ENCODE measurements around the gene USP9X. TPM values are rescaled to one million over a fixed set of nuclear protein-coding genes. Genes with fewer than 3 reads are reported as not detected.
A peak's percentile ranks its signal among the peaks of the same experiment; 100 is the strongest.
"Not testable (repeated sequence)": the region's sequence is repeated elsewhere in the genome, so short reads cannot be mapped to it uniquely, and the experiment has no call there.

USP9X gene
- total RNA-seq, 1 experiment from 2014 or later: 89.2 TPM

DNA sequence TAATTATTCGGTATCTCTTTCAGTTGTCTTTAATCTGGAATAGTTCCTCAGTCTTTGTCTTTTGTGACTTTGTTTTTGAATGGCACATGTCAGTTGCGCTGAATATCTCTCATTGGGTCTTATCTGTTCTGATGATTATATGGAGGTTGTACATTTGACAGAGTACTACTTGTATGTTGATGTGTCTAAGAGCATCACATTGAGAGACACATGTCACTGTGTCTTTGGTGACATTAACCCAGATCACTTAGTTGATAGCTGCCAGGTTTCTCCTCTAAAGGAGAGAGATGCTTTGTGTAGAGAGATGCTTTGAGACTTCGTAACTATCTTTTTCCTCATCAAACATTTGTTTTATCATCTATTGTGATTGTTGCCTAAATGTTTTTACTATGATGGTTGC, 92.1 kb downstream of the USP9X start:
- Mint-ChIP-seq H3K9me3 (ENCODE audit: low read depth, unreplicated experiment) (no peaks in the 10 kb centered on the region), H3K4me3 (ENCODE audit: low read depth, unreplicated experiment) (no peak overlapping the region), H3K4me1 (ENCODE audit: low read depth, unreplicated experiment) (peaks cover 28% of the 10 kb centered on the region), H3K36me3 (ENCODE audit: insufficient read depth, unreplicated experiment) (peaks cover 14% of the 10 kb centered on the region), H3K27ac (ENCODE audit: unreplicated experiment) (no peak overlapping the region), H3K27me3 (ENCODE audit: unreplicated experiment) (no peaks in the 10 kb centered on the region)
- no peak for DNase-seq
- BruUV-seq (replicated peaks): no TSS peak
- intact Hi-C loops (cut with micrococcal nuclease; ENCODE audit: unreplicated experiment): no loop called here
- TF ChIP-seq, protein P1, sequence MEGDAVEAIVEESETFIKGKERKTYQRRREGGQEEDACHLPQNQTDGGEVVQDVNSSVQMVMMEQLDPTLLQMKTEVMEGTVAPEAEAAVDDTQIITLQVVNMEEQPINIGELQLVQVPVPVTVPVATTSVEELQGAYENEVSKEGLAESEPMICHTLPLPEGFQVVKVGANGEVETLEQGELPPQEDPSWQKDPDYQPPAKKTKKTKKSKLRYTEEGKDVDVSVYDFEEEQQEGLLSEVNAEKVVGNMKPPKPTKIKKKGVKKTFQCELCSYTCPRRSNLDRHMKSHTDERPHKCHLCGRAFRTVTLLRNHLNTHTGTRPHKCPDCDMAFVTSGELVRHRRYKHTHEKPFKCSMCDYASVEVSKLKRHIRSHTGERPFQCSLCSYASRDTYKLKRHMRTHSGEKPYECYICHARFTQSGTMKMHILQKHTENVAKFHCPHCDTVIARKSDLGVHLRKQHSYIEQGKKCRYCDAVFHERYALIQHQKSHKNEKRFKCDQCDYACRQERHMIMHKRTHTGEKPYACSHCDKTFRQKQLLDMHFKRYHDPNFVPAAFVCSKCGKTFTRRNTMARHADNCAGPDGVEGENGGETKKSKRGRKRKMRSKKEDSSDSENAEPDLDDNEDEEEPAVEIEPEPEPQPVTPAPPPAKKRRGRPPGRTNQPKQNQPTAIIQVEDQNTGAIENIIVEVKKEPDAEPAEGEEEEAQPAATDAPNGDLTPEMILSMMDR (IDR thresholded peaks at IDR 0.05; ENCODE audit: unreplicated experiment): no peak
- CTCF ChIA-PET: no interaction called here

DNA sequence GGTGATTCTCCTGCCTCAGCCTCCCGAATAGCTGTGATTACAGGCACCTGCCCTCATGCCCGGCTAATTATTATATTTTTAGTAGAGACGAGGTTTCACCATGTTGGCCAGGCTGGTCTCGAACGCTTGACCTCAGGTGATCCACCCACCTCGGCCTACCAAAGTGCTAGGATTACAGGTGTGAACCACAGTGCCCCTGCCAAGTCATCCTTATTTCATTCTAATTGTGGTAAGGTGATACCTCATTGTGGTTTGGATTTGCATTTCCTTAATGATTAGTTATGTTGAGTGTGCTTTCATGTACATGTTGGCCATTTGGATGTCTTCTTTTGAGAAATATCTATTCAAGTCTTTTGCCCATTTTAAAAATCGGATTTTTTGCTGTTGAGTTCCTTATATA, 93.0 kb downstream of the USP9X start:
- no peaks in the 10 kb centered on the region for H3K27me3 Mint-ChIP-seq (ENCODE audit: unreplicated experiment)
- no peak overlapping the region for H3K27ac Mint-ChIP-seq (ENCODE audit: unreplicated experiment)
- no TSS peak for BruUV-seq (replicated peaks)
- no peak overlapping the region for H3K4me3 Mint-ChIP-seq (ENCODE audit: low read depth, unreplicated experiment)
- H3K4me1 Mint-ChIP-seq (ENCODE audit: low read depth, unreplicated experiment): peaks cover 28% of the 10 kb centered on the region
- intact Hi-C loops (cut with micrococcal nuclease; ENCODE audit: unreplicated experiment): no loop called here
- peak; percentile 2 for DNase-seq
- peaks cover 13% of the 10 kb centered on the region for H3K36me3 Mint-ChIP-seq (ENCODE audit: insufficient read depth, unreplicated experiment)
- TF ChIP-seq, protein P1 (IDR thresholded peaks at IDR 0.05; ENCODE audit: unreplicated experiment): no peak
- CTCF ChIA-PET: no interaction called here
- no peaks in the 10 kb centered on the region for H3K9me3 Mint-ChIP-seq (ENCODE audit: low read depth, unreplicated experiment)

DNA sequence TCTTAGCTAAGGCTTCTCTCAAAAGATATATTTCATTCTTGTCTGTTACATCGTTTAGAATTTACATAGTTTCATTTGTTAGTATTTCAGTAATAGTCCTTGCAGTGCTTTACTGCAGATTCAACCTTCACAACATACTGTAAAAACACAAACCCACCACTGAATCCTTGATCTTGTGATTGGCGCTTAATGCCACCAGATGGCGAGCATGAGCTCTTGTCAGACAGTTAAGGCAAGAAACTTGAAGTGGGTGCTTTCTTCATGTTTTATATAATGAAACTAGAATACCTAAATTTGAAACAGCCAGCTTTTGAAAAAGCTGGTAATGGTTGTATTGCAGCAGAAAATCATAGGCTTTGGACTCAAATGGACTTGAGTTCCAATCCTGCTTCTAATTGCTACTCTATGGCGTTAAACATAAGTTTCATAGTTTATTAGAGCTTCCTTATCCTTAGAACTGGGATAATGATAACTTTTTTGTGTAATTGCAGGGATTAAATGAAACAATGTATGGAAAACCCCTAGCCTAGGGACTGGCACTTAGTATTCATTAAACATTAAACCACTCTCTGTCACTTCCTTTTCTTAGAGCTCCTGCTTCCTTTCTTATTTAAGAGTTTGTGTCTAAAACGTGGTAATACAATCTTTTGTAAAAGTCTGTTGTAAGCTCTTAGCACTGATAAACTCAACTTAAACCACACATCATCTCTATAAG, 95.1 kb downstream of the USP9X start:
- no peaks in the 10 kb centered on the region for H3K27me3 Mint-ChIP-seq (ENCODE audit: unreplicated experiment)
- DNase-seq: peak; percentile 39
- intact Hi-C loops (cut with micrococcal nuclease; ENCODE audit: unreplicated experiment): loop anchor here (1.0 to 2.0 kb wide), 2 partner anchors 18 to 72 kb away; no protein-coding TSS in a partner anchor
- peak overlapping the region; percentile 76 for H3K27ac Mint-ChIP-seq (ENCODE audit: unreplicated experiment)
- H3K36me3 Mint-ChIP-seq (ENCODE audit: insufficient read depth, unreplicated experiment): peaks cover 19% of the 10 kb centered on the region
- TF ChIP-seq, protein P1 (IDR thresholded peaks at IDR 0.05; ENCODE audit: unreplicated experiment): peak; percentile 56
- H3K9me3 Mint-ChIP-seq (ENCODE audit: low read depth, unreplicated experiment): no peaks in the 10 kb centered on the region
- H3K4me1 Mint-ChIP-seq (ENCODE audit: low read depth, unreplicated experiment): peaks cover 28% of the 10 kb centered on the region
- no TSS peak for BruUV-seq (replicated peaks)
- CTCF ChIA-PET: interaction anchor here (0.6 to 0.9 kb wide), 6 partner anchors 16 to 1005 kb away, joined by 3 to 6 read pairs (median 4); no protein-coding TSS in a partner anchor
- H3K4me3 Mint-ChIP-seq (ENCODE audit: low read depth, unreplicated experiment): peak overlapping the region; percentile 24

DNA sequence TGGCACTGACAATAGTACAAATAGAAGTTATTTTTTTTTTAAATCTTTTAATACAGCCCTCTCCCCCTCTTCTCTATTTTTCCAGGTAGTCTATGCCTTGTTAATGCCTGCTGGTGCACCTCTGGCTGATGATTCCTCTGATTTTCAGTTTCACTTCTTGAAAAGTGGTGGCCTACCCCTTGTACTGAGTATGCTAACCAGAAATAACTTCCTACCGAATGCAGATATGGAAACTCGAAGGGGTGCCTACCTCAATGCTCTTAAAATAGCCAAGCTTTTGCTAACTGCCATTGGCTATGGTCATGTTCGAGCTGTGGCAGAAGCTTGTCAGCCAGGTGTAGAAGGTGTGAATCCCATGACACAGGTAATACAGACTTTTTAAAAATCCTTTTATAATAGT, 99.1 kb downstream of the USP9X start:
- no TSS peak for BruUV-seq (replicated peaks)
- CTCF ChIA-PET: no interaction called here
- H3K36me3 Mint-ChIP-seq (ENCODE audit: insufficient read depth, unreplicated experiment): peaks cover 36% of the 10 kb centered on the region
- H3K4me3 Mint-ChIP-seq (ENCODE audit: low read depth, unreplicated experiment): no peak overlapping the region
- no peaks in the 10 kb centered on the region for H3K27me3 Mint-ChIP-seq (ENCODE audit: unreplicated experiment)
- TF ChIP-seq, protein P1 (IDR thresholded peaks at IDR 0.05; ENCODE audit: unreplicated experiment): no peak
- H3K4me1 Mint-ChIP-seq (ENCODE audit: low read depth, unreplicated experiment): peaks cover 18% of the 10 kb centered on the region
- intact Hi-C loops (cut with micrococcal nuclease; ENCODE audit: unreplicated experiment): no loop called here
- H3K27ac Mint-ChIP-seq (ENCODE audit: unreplicated experiment): no peak overlapping the region
- H3K9me3 Mint-ChIP-seq (ENCODE audit: low read depth, unreplicated experiment): no peaks in the 10 kb centered on the region
- no peak for DNase-seq

DNA sequence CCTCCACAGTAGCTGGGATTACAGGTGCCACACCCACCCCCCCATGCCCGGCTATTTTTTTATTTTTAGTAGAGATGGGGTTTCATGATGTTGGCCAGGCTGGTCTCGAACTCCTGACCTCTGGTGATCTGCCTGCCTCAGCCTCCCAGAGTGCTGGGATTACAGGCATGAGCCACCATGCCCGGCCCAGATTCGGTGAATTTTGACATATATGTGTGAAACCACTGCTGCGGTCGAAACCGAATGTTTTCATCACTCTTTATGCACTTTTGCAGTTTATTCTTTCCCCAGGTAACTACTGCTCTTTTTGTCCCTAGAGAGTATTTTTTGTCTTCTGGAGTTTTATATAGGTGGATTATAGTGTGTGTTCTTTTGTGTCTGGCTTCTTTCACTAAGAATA, 101.7 kb downstream of the USP9X start:
- BruUV-seq (replicated peaks); CTCF ChIA-PET; intact Hi-C loops (cut with micrococcal nuclease; ENCODE audit: unreplicated experiment); DNase-seq; H3K4me3 Mint-ChIP-seq (ENCODE audit: low read depth, unreplicated experiment); H3K9me3 Mint-ChIP-seq (ENCODE audit: low read depth, unreplicated experiment); H3K27ac Mint-ChIP-seq (ENCODE audit: unreplicated experiment); H3K27me3 Mint-ChIP-seq (ENCODE audit: unreplicated experiment); H3K4me1 Mint-ChIP-seq (ENCODE audit: low read depth, unreplicated experiment): not testable (repeated sequence)
- H3K36me3 Mint-ChIP-seq (ENCODE audit: insufficient read depth, unreplicated experiment): peaks cover 51% of the 10 kb centered on the region

Data from Calu3 (cell line).